ENCODE results near the gene TRIM7. TPM values are rescaled to one million over a fixed set of nuclear protein-coding genes. Genes with fewer than 3 reads are reported as not detected.

Gene TRIM7
- polyA plus RNA-seq, 1 donor (not counting 4 experiments of a cell fraction or from before 2014, with no cell fraction given) = 27.6 TPM

- no peaks in the 10 kb centered on the region for H3K9me1 ChIP-seq (ENCODE audit: control insufficient read depth, extremely low read depth, insufficient read depth, low read length)
- H3K36me3 ChIP-seq (ENCODE audit: control insufficient read depth in 2 of 2, extremely low read depth in 1 of 2, insufficient read depth in 2 of 2, low read length in 2 of 2) = peaks cover 47 to 49% of the 10 kb centered on the region in 2 experiments
- no peak overlapping the region for H3K9ac ChIP-seq (ENCODE audit: control insufficient read depth, extremely low read depth, insufficient read depth, low read length)
- no peak for DNase-seq (ENCODE audit: low read depth, low spot score)
- no peak overlapping the region for H2AFZ ChIP-seq (ENCODE audit: control insufficient read depth, low read length)
- no peaks in the 10 kb centered on the region for H3K9me3 ChIP-seq (ENCODE audit: control insufficient read depth, low read depth, low read length)
- H3K79me2 ChIP-seq (ENCODE audit: control insufficient read depth, insufficient read depth, low read length) = peaks cover 9% of the 10 kb centered on the region
- H3K27me3 ChIP-seq (ENCODE audit: control insufficient read depth, extremely low read depth, insufficient read depth, low read length) = no peaks in the 10 kb centered on the region
- H3K27ac ChIP-seq (ENCODE audit: control insufficient read depth, insufficient read depth, low read length) = no peak overlapping the region
- TF ChIP-seq EZH2 (IDR thresholded peaks at IDR 0.05; ENCODE audit: low read length) = no peak
- no peak for TF ChIP-seq CTCF (optimal IDR thresholded peaks at IDR 0.05 in 1 of 3, IDR thresholded peaks at IDR 0.05 in 1 of 3, conservative IDR thresholded peaks at IDR 0.05 in 1 of 3; ENCODE audit: extremely low read depth in 1 of 3, insufficient read depth in 2 of 3, low read length in 3 of 3)
- dilution Hi-C loops (cut with MboI; ENCODE audit: extremely low pct_ligation_motif_present, low sequenced_read_pairs) = no loop called here
- no peak overlapping the region for H3K4me3 ChIP-seq (ENCODE audit: control insufficient read depth in 2 of 3, extremely low read depth in 1 of 3, insufficient read depth in 2 of 3, low read depth in 1 of 3, low read length in 3 of 3)
- peaks cover 33% of the 10 kb centered on the region for H4K20me1 ChIP-seq (ENCODE audit: control insufficient read depth, extremely low read depth, insufficient read depth, low read length)
- no peak for FAIRE-seq
- H3K4me2 ChIP-seq (ENCODE audit: control insufficient read depth, extremely low read depth, insufficient read depth, low read depth, low read length) = no peak overlapping the region
- H3K4me1 ChIP-seq (ENCODE audit: control insufficient read depth, extremely low read depth, insufficient read depth, low read length) = no peaks in the 10 kb centered on the region
Observed at GRCh38 chr5:181233088-181233800, 28.2 kb upstream of the TRIM7 start.

- Histone ChIP-seq H2AFZ (ENCODE audit: control insufficient read depth, low read length) (no peak overlapping the region), H3K4me2 (ENCODE audit: control insufficient read depth, extremely low read depth, insufficient read depth, low read depth, low read length) (no peak overlapping the region), H3K4me3 (ENCODE audit: control insufficient read depth in 2 of 3, extremely low read depth in 1 of 3, insufficient read depth in 2 of 3, low read depth in 1 of 3, low read length in 3 of 3) (no peak overlapping the region), H3K27me3 (ENCODE audit: control insufficient read depth, extremely low read depth, insufficient read depth, low read length) (no peaks in the 10 kb centered on the region), H4K20me1 (ENCODE audit: control insufficient read depth, extremely low read depth, insufficient read depth, low read length) (peaks cover 26% of the 10 kb centered on the region), H3K27ac (ENCODE audit: control insufficient read depth, insufficient read depth, low read length) (no peak overlapping the region), H3K9me3 (ENCODE audit: control insufficient read depth, low read depth, low read length) (no peaks in the 10 kb centered on the region), H3K4me1 (ENCODE audit: control insufficient read depth, extremely low read depth, insufficient read depth, low read length) (no peaks in the 10 kb centered on the region), H3K79me2 (ENCODE audit: control insufficient read depth, insufficient read depth, low read length) (peaks cover 3% of the 10 kb centered on the region), H3K9me1 (ENCODE audit: control insufficient read depth, extremely low read depth, insufficient read depth, low read length) (no peaks in the 10 kb centered on the region), H3K9ac (ENCODE audit: control insufficient read depth, extremely low read depth, insufficient read depth, low read length) (no peak overlapping the region), H3K36me3 (ENCODE audit: control insufficient read depth in 2 of 2, extremely low read depth in 1 of 2, insufficient read depth in 2 of 2, low read length in 2 of 2) (peaks cover 41 to 42% of the 10 kb centered on the region in 2 experiments)
- TF ChIP-seq EZH2 (IDR thresholded peaks at IDR 0.05; ENCODE audit: low read length) (no peak), CTCF (optimal IDR thresholded peaks at IDR 0.05 in 1 of 3, IDR thresholded peaks at IDR 0.05 in 1 of 3, conservative IDR thresholded peaks at IDR 0.05 in 1 of 3; ENCODE audit: extremely low read depth in 1 of 3, insufficient read depth in 2 of 3, low read length in 3 of 3) (no peak)
- dilution Hi-C loops (cut with MboI; ENCODE audit: extremely low pct_ligation_motif_present, low sequenced_read_pairs) = no loop called here
- no peak for DNase-seq (ENCODE audit: low read depth, low spot score)
- no peak for FAIRE-seq
Observed at GRCh38 chr5:181232593-181232992, 27.6 kb upstream of the TRIM7 start.

Data from keratinocyte (primary cell).